GM23248 (cell line): Measurements from ENCODE around the gene TSHZ2. TPM values are rescaled to one million over a fixed set of nuclear protein-coding genes. Genes with fewer than 3 reads are reported as not detected.

Experiments
- DNase-seq: peaks from one replicate; pipeline ENCODE4 v3.0.0-alpha.2; 2015
- H2AFZ ChIP-seq: fragments of 200-600 bp; sonication (generic); 2 replicates; pipeline ENCODE4 v1.6.1; 2016; ENCODE audit warnings: antibody characterized with exemption
- H3F3A ChIP-seq: fragments of 200-600 bp; sonication (generic); 2 replicates; pipeline ENCODE4 v1.6.1; 2016; ENCODE audit warnings: mild to moderate bottlenecking, antibody characterized with exemption, mixed run types; ENCODE audit not compliant: insufficient read depth
- H3K27ac ChIP-seq: fragments of 200-600 bp; sonication (generic); 2 replicates; pipeline ENCODE4 v1.5.1; 2016; ENCODE audit warnings: mild to moderate bottlenecking
- H3K27me3 ChIP-seq: fragments of 200-600 bp; sonication (generic); replicated peaks from 2 replicates; pipeline ENCODE4 v1.6.1; 2016; ENCODE audit warnings: mild to moderate bottlenecking; ENCODE audit not compliant: insufficient read depth
- H3K36me3 ChIP-seq: fragments of 200-600 bp; sonication (generic); 2 replicates; pipeline ENCODE4 v1.6.1; 2016; ENCODE audit warnings: low read depth, mild to moderate bottlenecking
- H3K4me1 ChIP-seq: fragments of 200-600 bp; sonication (generic); 2 replicates; pipeline ENCODE4 v1.6.1; 2016; ENCODE audit warnings: mild to moderate bottlenecking; ENCODE audit not compliant: insufficient read depth
- H3K4me2 ChIP-seq: fragments of 200-600 bp; sonication (generic); one replicate; pipeline ENCODE4 v1.6.1; 2016; ENCODE audit warnings: mild to moderate bottlenecking; ENCODE audit not compliant: unreplicated experiment
- H3K4me3 ChIP-seq: fragments of 200-600 bp; sonication (generic); 2 replicates; pipeline ENCODE4 v1.5.1; 2016; ENCODE audit warnings: mild to moderate bottlenecking
- H3K79me2 ChIP-seq: fragments of 200-600 bp; sonication (generic); 2 replicates; pipeline ENCODE4 v1.6.1; 2016; ENCODE audit warnings: mild to moderate bottlenecking; ENCODE audit not compliant: insufficient read depth
- H3K9ac ChIP-seq: fragments of 200-600 bp; sonication (generic); 2 replicates; pipeline ENCODE4 v1.6.1; 2016; ENCODE audit warnings: mild to moderate bottlenecking
- H3K9me2 ChIP-seq: fragments of 200-600 bp; sonication (generic); 2 replicates; pipeline ENCODE4 v1.6.1; 2016; ENCODE audit warnings: mixed run types, mild to moderate bottlenecking, moderate library complexity; ENCODE audit not compliant: insufficient read depth
- H3K9me3 ChIP-seq: fragments of 200-600 bp; sonication (generic); one replicate; pipeline ENCODE4 v1.6.1; 2017; ENCODE audit warnings: low read depth
- H4K20me1 ChIP-seq: fragments of 200-600 bp; sonication (generic); 2 replicates; pipeline ENCODE4 v1.6.0; 2016; ENCODE audit not compliant: insufficient read depth
- EZH2 ChIP-seq: fragments of 200-600 bp; sonication (generic); IDR thresholded peaks from 2 replicates; pipeline ENCODE4 v1.6.1; 2018; ENCODE audit warnings: antibody characterized with exemption, mild to moderate bottlenecking; ENCODE audit not compliant: insufficient read depth, poor library complexity, severe bottlenecking
- EZH2phosphoT487 ChIP-seq: fragments of 200-600 bp; sonication (generic); IDR thresholded peaks from 2 replicates; pipeline ENCODE4 v1.6.1; 2018; ENCODE audit warnings: antibody characterized with exemption, moderate library complexity, mild to moderate bottlenecking, low read depth; ENCODE audit not compliant: insufficient read depth
- WGBS, 2 experiments: methylation state at CpG; one replicate each; pipeline ENCODE4 v1.1.6; 2015 to 2017; ENCODE audit warnings: low lambda C conversion rate in 2 of 2, low coverage in 1 of 2; ENCODE audit errors: missing lambda C conversion rate in 2 of 2; 5-methylcytosine and 5-hydroxymethylcytosine counted together
- in situ Hi-C: fragments of 300-500 bp; cut with MboI; formaldehyde crosslinking; loops from 2 replicates; pipeline ENCODE4 v1.15.0; 2020
- polyA plus RNA-seq: library from polyadenylated mRNA; unstranded; fragments of >200 nt; fragmentation: Nextera tagmentation; extraction: Ambion mirVana; gene quantifications from 2 replicates; pipeline ENCODE4 v1.2.1, GENCODE V29; 2016
- total RNA-seq: library from RNA; depleted of rRNA; stranded (reverse); fragments of >200 nt; shearing (Covaris generic); gene quantifications from 2 replicates; pipeline ENCODE4 v1.2.3, GENCODE V29; 2014

Gene TSHZ2
- total and polyA plus RNA-seq, 2 experiments from 2014 or later = 4.5 to 13.4 TPM

DNA sequence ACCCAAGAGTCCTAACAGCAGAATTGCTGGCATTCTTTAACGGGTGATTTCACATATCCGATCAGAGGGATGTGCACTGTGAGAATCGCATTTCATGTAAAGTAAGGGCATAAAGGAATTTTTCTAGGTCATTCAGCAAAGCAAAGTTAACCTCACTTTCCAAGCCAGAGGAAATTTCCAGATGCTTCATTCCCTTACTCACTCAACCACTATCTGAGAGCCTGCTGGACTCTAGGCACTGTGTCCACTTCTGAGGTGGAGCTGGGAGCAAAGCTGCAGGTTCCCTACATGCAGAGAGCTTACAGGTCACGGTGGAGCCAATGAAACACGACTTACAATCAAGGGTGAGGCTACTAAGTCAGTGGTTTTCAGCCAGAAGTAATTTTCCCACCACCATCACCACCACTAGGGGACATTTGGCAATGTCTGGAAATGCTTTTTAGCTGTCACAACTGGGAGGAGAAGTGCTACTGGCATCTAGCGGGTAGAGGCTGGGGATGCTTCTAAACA, 34.5 kb upstream of the TSHZ2 start:
- Histone ChIP-seq H3K4me1 (peaks cover 5% of the 10 kb centered on the region; the same call in 1 of the 2 replicates), H3K4me3 (no peak overlapping the region), H3K27ac (no peak overlapping the region), H3K9me3 (no peaks in the 10 kb centered on the region), H2AFZ (no peak overlapping the region), H3K4me2 (no peak overlapping the region), H3K9ac (no peak overlapping the region), H3K27me3 (no peaks in the 10 kb centered on the region; the same call in 1 of the 2 replicates), H3K79me2 (no peaks in the 10 kb centered on the region), H3K9me2 (0 out of 2 replicates have a peak, but pooled peaks cover 6% of the 10 kb centered on the region), H3K36me3 (no peaks in the 10 kb centered on the region), H3F3A (peaks cover 5% of the 10 kb centered on the region), H4K20me1 (no peaks in the 10 kb centered on the region)
- WGBS, 2 experiments = 77 to 79% methylated on average over 6 of the region's 6 CpGs
- TF ChIP-seq EZH2phosphoT487 (no peak), EZH2 (no peak)
- DNase-seq = no peak
- in situ Hi-C loops = no loop called here

DNA sequence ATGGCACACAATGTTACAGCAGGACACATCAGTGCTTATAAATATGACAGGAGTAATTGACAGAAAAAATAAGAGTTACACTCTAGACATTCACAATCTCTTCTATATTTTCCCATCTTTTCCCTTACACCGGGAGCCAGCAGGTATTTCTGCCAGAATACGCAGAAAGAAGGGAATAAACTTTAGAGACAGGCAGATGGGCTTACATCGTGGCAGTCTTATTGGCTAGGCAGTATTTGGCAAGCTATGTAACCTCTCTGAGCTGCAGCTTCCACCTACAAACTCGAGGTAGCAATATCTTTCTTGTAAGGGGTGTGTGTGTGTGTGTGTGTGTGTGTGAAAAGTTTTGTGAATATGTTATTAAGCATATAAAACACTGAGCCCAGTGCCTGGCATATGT, 33.0 kb upstream of the TSHZ2 start:
- no peak for DNase-seq
- Histone ChIP-seq H3K4me3 (no peak overlapping the region), H3F3A (peaks cover 16% of the 10 kb centered on the region), H3K9me3 (no peaks in the 10 kb centered on the region), H4K20me1 (no peaks in the 10 kb centered on the region), H3K27me3 (no peaks in the 10 kb centered on the region; the same call in 1 of the 2 replicates), H3K4me2 (no peak overlapping the region), H3K27ac (no peak overlapping the region), H3K36me3 (no peaks in the 10 kb centered on the region), H3K4me1 (peaks cover 18% of the 10 kb centered on the region), H3K9ac (no peak overlapping the region), H3K79me2 (no peaks in the 10 kb centered on the region), H2AFZ (no peak overlapping the region), H3K9me2 (0 out of 2 replicates have a peak, but pooled peaks cover 9% of the 10 kb centered on the region)
- in situ Hi-C loops = no loop called here
- no peak for TF ChIP-seq EZH2
- TF ChIP-seq EZH2phosphoT487 = no peak
- 67 to 79% methylated on average over 4 of the region's 4 CpGs for WGBS, 2 experiments

GRCh38 chr20:52941808-52942207, 30.4 kb upstream of the TSHZ2 start:
- no peaks in the 10 kb centered on the region for H3K36me3 ChIP-seq
- in situ Hi-C loops = no loop called here
- H4K20me1 ChIP-seq = no peaks in the 10 kb centered on the region
- H3K4me2 ChIP-seq = no peak overlapping the region
- H3K9me3 ChIP-seq = no peaks in the 10 kb centered on the region
- H3F3A ChIP-seq = peaks cover 16% of the 10 kb centered on the region
- no peaks in the 10 kb centered on the region; the same call in 1 of the 2 replicates for H3K27me3 ChIP-seq
- no peak overlapping the region for H2AFZ ChIP-seq
- 0 out of 2 replicates have a peak, but pooled peaks cover 9% of the 10 kb centered on the region for H3K9me2 ChIP-seq
- no peak overlapping the region for H3K27ac ChIP-seq
- 29 to 39% methylated on average over 3 of the region's 3 CpGs for WGBS, 2 experiments
- H3K79me2 ChIP-seq = no peaks in the 10 kb centered on the region
- peak; percentile 34 for DNase-seq
- no peak overlapping the region for H3K4me3 ChIP-seq
- H3K4me1 ChIP-seq = peaks cover 12% of the 10 kb centered on the region
- H3K9ac ChIP-seq = no peak overlapping the region
- no peak for TF ChIP-seq EZH2
- TF ChIP-seq EZH2phosphoT487 = no peak

DNA sequence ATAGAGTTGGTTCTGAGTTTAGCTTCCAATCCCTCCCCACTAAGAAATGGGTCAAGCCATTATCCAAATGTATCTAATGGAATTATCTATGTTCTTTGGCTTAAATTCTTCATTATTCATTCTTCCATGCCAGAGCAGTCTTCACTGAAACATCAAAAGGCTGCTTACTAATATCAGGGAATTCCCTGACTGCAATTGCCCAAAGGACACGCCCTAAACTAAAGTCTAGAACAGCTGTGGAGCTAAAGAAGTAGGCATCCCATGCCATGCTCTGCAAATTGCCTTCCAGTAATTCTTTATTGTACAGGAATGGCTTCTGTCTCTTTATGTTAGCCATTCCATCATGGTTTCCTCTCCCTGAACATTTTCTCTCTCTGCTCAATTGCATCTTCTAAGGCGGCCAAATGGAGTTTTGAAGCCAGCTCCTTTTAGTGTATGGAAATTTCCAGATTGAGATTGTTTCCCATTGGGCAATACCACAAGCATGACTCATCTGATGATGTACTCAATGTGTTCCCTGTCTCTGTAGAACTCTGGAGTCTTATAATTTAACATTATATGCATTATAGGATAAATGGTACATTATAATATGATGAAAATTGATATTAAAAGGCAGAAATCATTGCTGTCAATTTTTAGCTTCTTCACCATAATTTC, 28.8 kb upstream of the TSHZ2 start:
- Histone ChIP-seq H3K36me3 (no peaks in the 10 kb centered on the region), H3K4me1 (peaks cover 12% of the 10 kb centered on the region), H4K20me1 (no peaks in the 10 kb centered on the region), H3K9me2 (0 out of 2 replicates have a peak, but pooled peaks cover 9% of the 10 kb centered on the region), H3K27me3 (no peaks in the 10 kb centered on the region), H3K4me3 (no peak overlapping the region), H2AFZ (peak overlapping the region; percentile 46; the same call in 1 of the 2 replicates), H3K9me3 (no peaks in the 10 kb centered on the region), H3K27ac (no peak overlapping the region), H3F3A (peaks cover 16% of the 10 kb centered on the region), H3K9ac (no peak overlapping the region), H3K79me2 (no peaks in the 10 kb centered on the region), H3K4me2 (peak overlapping the region; percentile 10)
- in situ Hi-C loops = no loop called here
- no peak for TF ChIP-seq EZH2
- no peak for TF ChIP-seq EZH2phosphoT487
- 58 to 60% methylated on average over 2 of the region's 2 CpGs for WGBS, 2 experiments
- peak; percentile 82 for DNase-seq
